ENCODE results near the gene ZNF490.
"Not testable (repeated sequence)": the region's sequence is repeated elsewhere in the genome, so short reads cannot be mapped to it uniquely, and the experiment has no call there.

Gene ZNF490

GRCh38 chr19:12621253-12622024 lies 10.8 kb upstream of the ZNF490 start:
- not testable (repeated sequence) for DNase-seq

- DNase-seq = no peak
Measured at GRCh38 chr19:12617646-12618045, 7.0 kb upstream of the ZNF490 start.

- peak in 1 of 6 experiments; percentile 6 for DNase-seq
Measured at GRCh38 chr19:12611361-12611699, 717 bp upstream of the ZNF490 start.

GRCh38 chr19:12607631-12608030 lies 3.0 kb downstream of the ZNF490 start:
- DNase-seq = no peak

- DNase-seq = no peak
Measured at GRCh38 chr19:12606796-12607195, 3.8 kb downstream of the ZNF490 start.

- peak in 5 of 6 experiments; percentile 25 to 50 (median 38) for DNase-seq
Measured at GRCh38 chr19:12603714-12604113, 6.9 kb downstream of the ZNF490 start.

GRCh38 chr19:12597594-12597993 lies 13.0 kb downstream of the ZNF490 start:
- DNase-seq = no peak

GRCh38 chr19:12596927-12597548 lies 13.6 kb downstream of the ZNF490 start:
- DNase-seq = no peak

GRCh38 chr19:12596485-12596884 lies 14.1 kb downstream of the ZNF490 start:
- no peak for DNase-seq

GRCh38 chr19:12581100-12581499 lies 29.5 kb downstream of the ZNF490 start:
- no peak for DNase-seq

- no peak for DNase-seq
Measured at GRCh38 chr19:12580180-12580694, 30.4 kb downstream of the ZNF490 start.

- no peak for DNase-seq
Measured at GRCh38 chr19:12578641-12579040, 32.0 kb downstream of the ZNF490 start.

- DNase-seq = peak in 2 of 6 experiments; percentile 1 to 10
Measured at GRCh38 chr19:12574036-12574435, 36.6 kb downstream of the ZNF490 start.

GRCh38 chr19:12567951-12568350 lies 42.7 kb downstream of the ZNF490 start:
- DNase-seq = no peak

GRCh38 chr19:12566380-12566779 lies 44.2 kb downstream of the ZNF490 start:
- not testable (repeated sequence) for DNase-seq

- peak; percentile 74 to 94 (median 86) for DNase-seq
Measured at GRCh38 chr19:12564016-12564664, 46.5 kb downstream of the ZNF490 start.

- DNase-seq = no peak
Measured at GRCh38 chr19:12555456-12555930, 55.1 kb downstream of the ZNF490 start.

GRCh38 chr19:12551060-12551832 lies 59.4 kb downstream of the ZNF490 start, which contains the start of gene ZNF564:
ZNF564 (minus strand) TSS chr19:12551482; CDS start chr19:12551332, 150 bp downstream.
- DNase-seq = peak; percentile 85 to 95 (median 94)

- DNase-seq = no peak
Measured at GRCh38 chr19:12546903-12547302, 63.7 kb downstream of the ZNF490 start.

- DNase-seq = no peak
Measured at GRCh38 chr19:12546068-12546467, 64.5 kb downstream of the ZNF490 start.

- no peak for DNase-seq
Measured at GRCh38 chr19:12545267-12545666, 65.3 kb downstream of the ZNF490 start.

GRCh38 chr19:12544401-12544876 lies 66.2 kb downstream of the ZNF490 start:
- DNase-seq = no peak

Data from stimulated activated naive CD4-positive, alpha-beta T cell (primary cell).